Hepatic stellate cell (primary cell): ENCODE results near the gene NAT10.
"Not testable (repeated sequence)": the region's sequence is repeated elsewhere in the genome, so short reads cannot be mapped to it uniquely, and the experiment has no call there.

Experiments used
- DNase-seq: peaks from one replicate; pipeline ENCODE4 v3.0.0; 2011; ENCODE audit warnings: low spot score

The NAT10 gene

DNA sequence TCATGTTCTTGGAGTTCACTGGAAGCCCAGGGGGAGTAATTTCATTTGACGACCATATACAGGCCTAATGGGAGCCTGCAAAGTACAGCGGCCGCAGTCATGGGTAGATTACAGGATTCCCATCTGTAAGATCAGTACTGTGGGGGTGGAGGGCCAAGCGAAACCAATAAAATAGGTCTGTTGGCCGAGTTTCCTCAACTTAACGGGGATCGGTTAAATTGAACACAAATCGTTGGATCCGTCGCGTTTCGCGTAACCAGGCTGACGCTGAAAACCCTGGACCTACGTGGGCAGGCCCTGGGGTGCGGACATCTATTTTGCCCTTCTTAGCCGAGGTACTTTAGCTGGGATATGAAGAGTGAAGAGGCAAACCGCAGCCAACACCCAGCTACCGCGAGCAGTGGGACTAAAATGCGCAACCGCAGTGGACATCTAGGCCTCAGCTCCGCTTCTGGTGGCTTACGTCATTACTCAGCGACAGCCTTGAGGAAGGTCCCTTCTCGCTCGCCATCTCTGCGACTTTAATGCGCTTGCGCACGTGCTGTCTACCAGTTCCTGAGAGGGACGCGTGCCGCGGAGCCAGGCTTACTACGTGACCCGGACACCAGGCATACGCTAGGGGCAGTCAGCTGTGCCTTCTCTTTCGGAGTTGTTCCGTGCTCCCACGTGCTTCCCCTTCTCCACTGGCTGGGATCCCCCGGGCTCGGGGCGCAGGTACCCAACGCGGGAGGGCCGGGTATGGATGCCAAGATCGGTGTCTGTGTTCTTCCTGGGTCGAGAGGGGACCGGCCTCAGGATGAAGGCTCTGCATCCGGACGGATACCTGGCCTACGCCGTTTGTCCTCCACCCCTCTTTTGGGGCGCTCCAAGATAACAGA lies at the start of gene NAT10:
Gene NAT10, plus strand, starts transcription at position 551 of the 878 bp plus-strand sequence. CDS start 2,597 bp downstream, outside the sequence.
- DNase-seq, result peak; percentile 95

DNA sequence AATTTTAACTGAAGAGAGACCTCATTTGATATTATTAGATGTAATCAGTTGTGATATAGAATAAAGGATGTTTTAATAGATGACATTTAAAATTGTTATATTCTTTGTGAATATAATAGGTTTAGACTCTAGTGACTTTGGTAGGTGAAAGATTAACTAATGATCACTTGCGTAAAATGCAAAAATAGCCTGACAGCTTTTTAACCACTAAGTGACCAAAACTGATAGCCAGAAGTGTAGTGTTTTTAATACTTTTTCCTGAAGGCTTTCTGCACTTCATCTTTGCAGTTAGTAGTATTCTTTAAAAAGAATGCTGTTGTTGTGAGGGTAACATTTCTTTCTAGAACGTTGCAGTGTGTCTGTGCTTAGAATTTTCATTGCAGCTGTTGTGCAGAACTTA lies 48.8 kb upstream of the NAT10 start:
- no peak for DNase-seq

DNA sequence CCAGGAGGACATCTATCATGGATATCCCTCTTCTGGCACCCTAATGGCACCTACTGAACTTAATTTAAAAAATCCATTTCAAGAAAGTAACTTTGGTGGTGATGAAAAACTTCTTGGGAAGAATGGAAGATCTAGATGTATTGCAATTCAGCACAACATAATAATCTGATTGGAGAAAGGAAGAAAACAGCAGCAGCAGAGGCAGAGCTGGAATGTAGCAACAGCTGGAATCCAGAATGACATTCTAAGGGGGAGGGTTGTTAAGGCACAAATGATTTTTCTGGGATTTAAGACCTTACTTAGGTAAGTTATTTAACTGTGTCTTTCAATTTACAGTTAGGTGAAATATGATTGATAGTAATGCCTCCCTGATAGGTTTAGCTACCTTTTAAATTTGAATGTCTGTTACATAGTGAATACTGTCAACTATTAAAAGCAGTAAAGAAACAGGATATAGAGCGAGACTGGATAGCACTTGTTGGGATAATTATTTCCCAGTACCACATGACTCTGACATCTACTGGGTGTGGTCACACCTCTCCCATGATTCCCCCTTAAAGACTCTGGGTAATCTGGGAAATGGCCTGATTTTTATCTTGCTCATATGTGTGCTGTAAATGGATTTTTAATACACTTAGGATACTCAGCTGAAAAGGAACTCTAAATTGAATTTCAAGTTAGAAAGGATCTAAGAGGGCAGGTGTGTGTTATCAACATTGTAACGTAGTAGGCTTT lies 42.2 kb upstream of the NAT10 start:
- DNase-seq, result no peak

GRCh38 chr11:34064291-34064690 lies 41.1 kb upstream of the NAT10 start:
- DNase-seq, result no peak

GRCh38 chr11:34065505-34066203 lies 39.8 kb upstream of the NAT10 start:
- no peak for DNase-seq

- not testable (repeated sequence) for DNase-seq
Observed at GRCh38 chr11:34066766-34067165, 38.7 kb upstream of the NAT10 start.

GRCh38 chr11:34067383-34068065 lies 37.9 kb upstream of the NAT10 start:
- DNase-seq, result no peak

DNA sequence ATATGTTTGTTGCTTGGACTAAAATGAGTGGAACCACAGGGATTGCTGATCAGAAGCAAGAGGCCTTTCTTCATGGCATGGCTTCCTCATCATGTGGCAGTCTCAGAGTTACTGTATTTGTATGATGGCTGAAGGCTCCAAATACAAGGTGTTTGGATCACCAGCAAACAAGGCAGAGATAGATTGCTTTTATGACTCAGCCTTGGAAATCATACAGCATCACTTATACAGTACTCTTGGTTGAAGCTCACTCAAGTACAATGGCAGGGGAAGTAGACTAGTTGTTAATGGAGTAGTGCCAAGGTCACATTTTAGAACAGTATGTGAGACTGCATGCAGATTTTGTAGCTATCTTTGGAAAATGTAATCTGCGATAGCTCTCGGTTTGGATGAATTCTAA lies 37.3 kb upstream of the NAT10 start:
- DNase-seq, result peak; percentile 17

DNA sequence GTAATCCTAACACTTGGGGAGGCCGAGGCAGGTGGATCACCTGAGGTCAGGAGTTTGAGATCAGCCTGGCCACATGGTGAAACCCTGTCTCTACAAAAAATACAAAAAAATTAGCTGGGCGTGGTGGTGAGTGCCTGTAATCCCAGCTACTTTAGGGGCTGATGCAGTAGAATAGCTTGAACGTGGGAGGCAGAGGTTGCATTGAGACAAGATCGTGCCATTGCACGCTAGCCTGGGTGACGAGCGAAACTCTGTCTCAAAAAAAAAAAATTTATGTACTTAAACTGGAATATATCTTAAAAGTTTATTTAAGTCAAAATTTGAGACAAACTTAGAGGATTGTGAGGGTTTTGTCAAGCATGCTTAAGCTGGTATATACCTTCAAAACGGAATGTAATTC lies 34.1 kb upstream of the NAT10 start:
- not testable (repeated sequence) for DNase-seq

GRCh38 chr11:34072041-34072440 lies 33.4 kb upstream of the NAT10 start:
- DNase-seq, result no peak

GRCh38 chr11:34072832-34073231 lies 32.6 kb upstream of the NAT10 start:
- no peak for DNase-seq

GRCh38 chr11:34074391-34074790 lies 31.0 kb upstream of the NAT10 start:
- DNase-seq, result no peak

DNA sequence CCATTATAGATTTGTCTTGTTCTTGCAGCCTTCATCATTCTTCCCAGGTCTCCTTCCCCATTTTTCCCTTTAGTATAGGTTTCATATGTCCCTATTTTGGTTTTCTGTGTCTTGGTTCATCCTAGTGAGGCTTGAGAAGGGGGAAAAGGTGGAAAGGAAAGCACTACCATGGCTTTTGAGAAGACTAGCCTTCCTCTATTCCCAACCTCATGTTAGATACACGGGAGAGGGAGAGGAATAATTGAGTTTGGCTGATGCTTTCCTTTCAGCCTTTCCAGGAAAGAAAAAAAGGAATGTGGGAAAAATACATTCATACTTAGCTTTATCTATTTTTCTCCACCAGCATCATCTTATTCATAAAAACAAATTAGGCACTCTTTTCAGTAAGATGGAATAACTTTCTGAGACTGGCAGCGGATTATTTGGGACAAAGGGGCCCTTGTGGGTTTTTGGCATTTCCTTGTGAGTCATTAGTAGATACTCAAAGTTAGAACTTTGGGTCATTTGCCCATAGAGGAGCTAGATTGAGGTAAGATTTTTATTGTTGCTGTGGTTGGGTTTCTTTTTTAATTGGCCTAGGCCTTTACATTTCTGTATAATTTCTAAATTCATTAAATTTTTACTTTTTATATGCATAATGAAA lies 30.1 kb upstream of the NAT10 start:
- peak; percentile 57 for DNase-seq

- no peak for DNase-seq
Observed at GRCh38 chr11:34080609-34081008, 24.8 kb upstream of the NAT10 start.

DNA sequence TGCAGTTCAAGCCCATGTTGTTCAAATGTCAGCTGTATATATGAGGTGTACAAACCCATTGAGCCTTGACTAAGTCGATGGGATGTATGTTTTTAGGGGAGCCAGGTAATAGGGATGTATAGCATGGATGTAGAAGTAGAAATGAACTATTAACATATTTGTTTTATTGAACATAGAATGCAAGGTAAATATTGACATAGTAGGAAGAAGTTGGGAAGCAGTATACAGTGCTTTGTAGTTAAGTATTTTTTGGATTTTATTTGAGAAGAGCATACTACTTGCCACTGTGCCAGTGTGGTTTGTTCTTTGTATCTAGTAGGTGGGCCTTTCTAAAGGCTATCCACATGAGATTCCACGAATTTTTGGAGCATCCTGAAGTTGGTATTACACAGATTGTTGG lies 20.8 kb upstream of the NAT10 start:
- no peak for DNase-seq

- DNase-seq, result no peak
Observed at GRCh38 chr11:34086554-34087283, 18.7 kb upstream of the NAT10 start.

- DNase-seq, result no peak
Observed at GRCh38 chr11:34091825-34092224, 13.6 kb upstream of the NAT10 start.

DNA sequence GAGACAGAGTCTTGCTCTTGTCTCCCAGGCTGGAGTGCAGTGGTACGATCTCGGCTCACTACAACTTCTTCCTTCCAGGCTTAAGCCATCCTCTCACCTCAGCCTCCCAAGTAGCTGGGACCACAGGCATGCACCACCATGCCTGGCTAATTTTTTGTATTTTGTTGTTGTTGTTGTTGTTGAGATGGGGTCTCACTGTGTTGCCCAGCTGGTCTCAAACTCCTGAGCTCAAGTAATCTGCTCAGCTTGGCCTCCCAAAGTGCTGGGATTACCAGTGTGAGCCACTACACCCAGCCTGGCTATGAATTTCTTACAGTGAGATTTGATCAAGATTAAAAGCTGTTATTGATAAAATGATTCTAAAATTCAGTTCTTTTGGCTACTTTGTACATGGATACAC lies 10.5 kb upstream of the NAT10 start:
- DNase-seq, result not testable (repeated sequence)

- no peak for DNase-seq
Observed at GRCh38 chr11:34098813-34099212, 6.6 kb upstream of the NAT10 start.

DNA sequence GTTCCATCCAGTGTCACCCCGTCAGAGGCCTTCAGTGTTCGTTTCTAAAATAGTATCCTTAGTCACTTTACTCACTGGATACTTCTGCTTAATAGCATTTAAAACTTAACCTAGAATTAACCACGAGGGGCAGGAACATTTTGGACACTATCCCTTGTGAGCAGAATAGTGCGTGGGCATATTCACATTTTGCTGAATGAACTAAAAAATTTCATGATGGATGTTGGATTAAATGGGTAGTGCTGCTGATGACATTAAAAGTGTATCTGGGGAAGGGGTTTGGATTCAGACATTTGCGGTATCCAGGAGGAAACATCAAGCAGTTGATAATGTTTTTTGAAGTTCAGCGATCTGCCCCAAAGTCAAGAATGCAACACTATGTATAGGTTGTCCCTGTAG lies 750 bp upstream of the NAT10 start:
- no peak for DNase-seq

GRCh38 chr11:34105957-34106504 lies 602 bp downstream of the NAT10 start:
- DNase-seq, result peak; percentile 17
